ENCODE measurements around the gene GHRL.

Gene GHRL

GRCh38 chr3:10244009-10244408 lies 48.7 kb downstream of the GHRL start:
- no peak for DNase-seq (ENCODE audit: low read depth in 2 of 2)

GRCh38 chr3:10242182-10243065 lies 50.3 kb downstream of the GHRL start:
- peak; percentile 67 to 69 for DNase-seq (ENCODE audit: low read depth in 2 of 2)

- no peak for DNase-seq (ENCODE audit: low read depth in 2 of 2)
Observed at GRCh38 chr3:10240799-10241198, 51.9 kb downstream of the GHRL start.

- no peak for DNase-seq (ENCODE audit: low read depth in 2 of 2)
Observed at GRCh38 chr3:10238345-10239183, 54.2 kb downstream of the GHRL start.
